Liver (tissue), 9 donors: Measurements from ENCODE around the gene KXD1. TPM values are rescaled to one million over a fixed set of nuclear protein-coding genes. Genes with fewer than 3 reads are reported as not detected.

Source experiments
- DNase-seq: peaks from one replicate; pipeline ENCODE4 v3.0.0-alpha.2; 2017; ENCODE audit warnings: low spot score
- H3K27ac ChIP-seq, 2 donors: one replicate each; pipeline ENCODE4 v1.7.0; 2013; ENCODE audit warnings: inconsistent platforms in 2 of 2, low read length in 2 of 2, control low read depth in 1 of 2, low read depth in 1 of 2, mild to moderate bottlenecking in 1 of 2
- H3K27me3 ChIP-seq, 4 donors: one replicate each; pipeline versions ENCODE4 v1.6.1 to v1.7.0; 2013; ENCODE audit warnings: low read length in 3 of 4, inconsistent platforms in 1 of 4, mild to moderate bottlenecking in 1 of 4, moderate library complexity in 1 of 4; ENCODE audit not compliant: control insufficient read depth in 4 of 4, insufficient read depth in 4 of 4
- H3K36me3 ChIP-seq, 4 donors: one replicate each; pipeline versions ENCODE4 v1.6.1 to v1.7.0; 2013; ENCODE audit warnings: low read length in 3 of 4, mild to moderate bottlenecking in 3 of 4, low read depth in 1 of 4, moderate library complexity in 1 of 4; ENCODE audit not compliant: control insufficient read depth in 4 of 4, insufficient read depth in 3 of 4
- H3K4me1 ChIP-seq, 4 donors: one replicate each; pipeline versions ENCODE4 v1.6.1 to v1.7.0; 2013; ENCODE audit warnings: low read length in 3 of 4, mild to moderate bottlenecking in 3 of 4, moderate library complexity in 1 of 4; ENCODE audit not compliant: control insufficient read depth in 4 of 4, insufficient read depth in 4 of 4
- H3K4me3 ChIP-seq, 3 donors: one replicate each; pipeline versions ENCODE4 v1.6.1 to v1.7.0; 2013; ENCODE audit warnings: low read length in 3 of 3, control low read depth in 1 of 3, low read depth in 1 of 3, mild to moderate bottlenecking in 1 of 3
- H3K9ac ChIP-seq, 2 donors: one replicate each; pipeline ENCODE4 v1.7.0; 2013; ENCODE audit warnings: low read length in 2 of 2, mild to moderate bottlenecking in 2 of 2, moderate library complexity in 2 of 2, control low read depth in 1 of 2, low read depth in 1 of 2
- H3K9me3 ChIP-seq, 4 donors: one replicate each; pipeline versions ENCODE4 v1.6.1 to v1.7.0; 2013; ENCODE audit warnings: low read length in 3 of 4; ENCODE audit not compliant: control insufficient read depth in 4 of 4
- ATF3 ChIP-seq: IDR thresholded peaks from 2 replicates; pipeline ENCODE4 v1.6.1; 2016; ENCODE audit warnings: antibody characterized with exemption
- CTCF ChIP-seq: fragments of 150-350 bp; IDR thresholded peaks from 2 replicates; pipeline ENCODE4 v1.5.1; 2017; ENCODE audit warnings: improper control_type of control experiment, low read depth, low read length; ENCODE audit not compliant: missing input control
- EGR1 ChIP-seq, 2 donors: IDR thresholded peaks; 2 replicates each; pipeline ENCODE4 v1.6.1; 2016 to 2018; ENCODE audit warnings: antibody characterized with exemption in 2 of 2, low read depth in 2 of 2
- FOXA1 ChIP-seq: IDR thresholded peaks from 2 replicates; pipeline ENCODE4 v1.6.1; 2016; ENCODE audit warnings: antibody characterized with exemption
- FOXA2 ChIP-seq: IDR thresholded peaks from 2 replicates; pipeline ENCODE4 v1.6.1; 2016; ENCODE audit warnings: antibody characterized with exemption
- GABPA ChIP-seq, 2 donors: IDR thresholded peaks in 1 of 2; conservative IDR thresholded peaks in 1 of 2; 2 replicates each; pipeline ENCODE4 v1.6.1; 2016; ENCODE audit warnings: antibody characterized with exemption in 2 of 2, mild to moderate bottlenecking in 1 of 2, moderate library complexity in 1 of 2
- HNF4A ChIP-seq, 2 donors: conservative IDR thresholded peaks; 2 replicates each; pipeline ENCODE4 v1.6.1; 2016; ENCODE audit warnings: antibody characterized with exemption in 2 of 2, mild to moderate bottlenecking in 2 of 2
- HNF4G ChIP-seq: IDR thresholded peaks from 2 replicates; pipeline ENCODE4 v1.6.1; 2016; ENCODE audit warnings: antibody characterized with exemption
- NR2F2 ChIP-seq: IDR thresholded peaks from 2 replicates; pipeline ENCODE4 v1.6.1; 2016; ENCODE audit warnings: antibody characterized with exemption
- RAD21 ChIP-seq, 2 donors: IDR thresholded peaks; 2 replicates each; pipeline ENCODE4 v1.6.1; 2016; ENCODE audit warnings: antibody characterized with exemption in 2 of 2, mild to moderate bottlenecking in 2 of 2
- REST ChIP-seq: IDR thresholded peaks from 2 replicates; pipeline ENCODE4 v1.6.1; 2016; ENCODE audit warnings: antibody characterized with exemption, mild to moderate bottlenecking
- SP1 ChIP-seq: IDR thresholded peaks from 2 replicates; pipeline ENCODE4 v1.6.1; 2018; ENCODE audit warnings: antibody characterized with exemption, mild to moderate bottlenecking
- TAF1 ChIP-seq: conservative IDR thresholded peaks from 2 replicates; pipeline ENCODE4 v1.6.1; 2016; ENCODE audit warnings: antibody characterized with exemption, mild to moderate bottlenecking
- ZBTB33 ChIP-seq: IDR thresholded peaks from 2 replicates; pipeline ENCODE4 v1.6.1; 2016; ENCODE audit warnings: antibody characterized with exemption
- WGBS: extraction: QIAGEN DNeasy Blood & Tissue Kit; methylation state at CpG from one replicate; pipeline ENCODE4 v1.1.7; 2013; 5-methylcytosine and 5-hydroxymethylcytosine counted together
- polyA plus RNA-seq, 2 donors: library from polyadenylated mRNA; stranded (reverse) in 1 of 2; unstranded in 1 of 2; fragments of 200-250 nt in 1 of 2; fragments of >200 nt in 1 of 2; fragmentation: Nextera tagmentation in 1 of 2; extraction: Ambion mirVana in 1 of 2; gene quantifications; one replicate each; pipeline versions ENCODE4 v1.2.1 to v1.2.3, GENCODE V29; 2013 to 2015
- total RNA-seq, 2 donors: library from RNA; depleted of rRNA; stranded (reverse); fragments of >200 nt; gene quantifications; one replicate each; pipeline ENCODE4 v1.2.3, GENCODE V29; 2014
- donor health status: healthy.
- donor health status: healthy.
- donor health status: healthy.
- donor health status: healthy.
- donor health status: healthy.

KXD1 gene
- total and polyA plus RNA-seq, 4 donors: 31.8 to 53.6 (median 43.4) TPM

- TF ChIP-seq GABPA (IDR thresholded peaks at IDR 0.05 in 1 of 2, conservative IDR thresholded peaks at IDR 0.05 in 1 of 2) (no peak), ZBTB33 (no peak), TAF1 (no peak), HNF4A (conservative IDR thresholded peaks at IDR 0.05) (no peak)
Measured at GRCh38 chr19:18594824-18595373, 37.2 kb downstream of the KXD1 start (continued).

- 82% methylated on average over 6 of the region's 6 CpGs for WGBS
- TF ChIP-seq SP1 (no peak), TAF1 (no peak), RAD21 (IDR thresholded peaks at IDR 0.05) (no peak), NR2F2 (no peak), CTCF (no peak), FOXA2 (no peak), FOXA1 (no peak), REST (no peak), ATF3 (no peak), EGR1 (IDR thresholded peaks at IDR 0.05; ENCODE audit: low read depth in 2 of 2) (no peak), HNF4G (no peak), HNF4A (conservative IDR thresholded peaks at IDR 0.05) (no peak)
- Histone ChIP-seq H3K9ac (no peak overlapping the region), H3K4me1 (peaks cover 6 to 11% (median 9%) of the 10 kb centered on the region in 4 donors), H3K9me3 (no peaks in the 10 kb centered on the region), H3K36me3 (peaks cover 0 to 3% (median 1%) of the 10 kb centered on the region in 4 donors), H3K27ac (no peak overlapping the region), H3K27me3 (peaks cover 0 to 5% (median under 1%) of the 10 kb centered on the region in 4 donors), H3K4me3 (no peak overlapping the region)
- no peak for DNase-seq
Measured at GRCh38 chr19:18595475-18595874, 37.8 kb downstream of the KXD1 start.
